Fibroblast of gingiva (primary cell): Measurements from ENCODE around the gene PNKD.

Source experiments
- DNase-seq: peaks from one replicate; pipeline ENCODE4 v3.0.0-alpha.2; 2011; ENCODE audit warnings: low read depth

Gene PNKD

GRCh38 chr2:218257390-218257981, 12.8 kb upstream of the PNKD start:
- no peak for DNase-seq

- peak; percentile 70 for DNase-seq
These were observed 11.0 kb upstream of the PNKD start for GRCh38 chr2:218259099-218259961.

GRCh38 chr2:218260166-218260565, 10.2 kb upstream of the PNKD start:
- no peak for DNase-seq

GRCh38 chr2:218260742-218261422, 9.4 kb upstream of the PNKD start, which contains the start of gene GPBAR1:
TSS of gene GPBAR1 (plus strand) at chr2:218261015. CDS start at chr2:218262725, 1,710 bp downstream.
- DNase-seq: no peak

GRCh38 chr2:218261423-218262236, 8.7 kb upstream of the PNKD start:
- DNase-seq: no peak

- DNase-seq: no peak
These were observed 8.1 kb upstream of the PNKD start for GRCh38 chr2:218262237-218262600.

GRCh38 chr2:218262631-218263586, 7.4 kb upstream of the PNKD start:
- no peak for DNase-seq

- DNase-seq: no peak
These were observed 6.3 kb upstream of the PNKD start for GRCh38 chr2:218263817-218264641.

GRCh38 chr2:218264773-218265561, 5.4 kb upstream of the PNKD start:
- no peak for DNase-seq

GRCh38 chr2:218265626-218266025, 4.7 kb upstream of the PNKD start:
- DNase-seq: no peak

GRCh38 chr2:218266316-218266979, 3.9 kb upstream of the PNKD start:
- no peak for DNase-seq

- DNase-seq: no peak
These were observed 3.1 kb upstream of the PNKD start for GRCh38 chr2:218267259-218267658.

- DNase-seq: no peak
These were observed 585 bp downstream of the PNKD start for GRCh38 chr2:218270721-218271486.

GRCh38 chr2:218271487-218271797, 1.1 kb downstream of the PNKD start:
- no peak for DNase-seq

GRCh38 chr2:218271865-218272530, 1.7 kb downstream of the PNKD start:
- no peak for DNase-seq

GRCh38 chr2:218272531-218273212, 2.4 kb downstream of the PNKD start:
- DNase-seq: peak; percentile 96
